ENCODE measurements around the gene MICALL2. TPM values are rescaled to one million over a fixed set of nuclear protein-coding genes. Genes with fewer than 3 reads are reported as not detected.

Gene MICALL2
- polyA plus RNA-seq, 1 experiment = 11.1 TPM

DNA sequence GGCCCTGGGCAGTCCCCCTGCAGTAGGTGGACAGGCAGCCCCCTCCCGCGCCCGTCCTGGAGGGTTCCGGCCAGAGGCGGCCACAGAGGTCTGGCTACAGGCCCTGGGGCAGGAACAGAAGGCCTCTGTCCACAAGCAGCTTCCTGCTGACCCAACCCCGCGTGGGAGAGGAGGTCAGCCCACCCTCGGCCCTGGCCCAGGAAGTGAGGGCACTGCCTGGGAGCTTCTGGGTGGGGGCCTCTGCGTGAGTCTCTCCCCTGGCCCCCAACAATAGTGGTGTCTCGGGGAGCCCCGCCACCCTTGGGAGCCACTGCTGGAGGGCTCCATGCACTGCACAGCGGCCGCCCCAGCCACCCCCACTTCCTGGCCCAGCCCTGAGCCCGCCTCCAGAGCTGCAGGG is 4.7 kb downstream of the MICALL2 start:
- DNase-seq (ENCODE audit: low read depth) = no peak
- ChIA-PET POLR2A (no interaction called here), CTCF (no interaction called here)
- Histone ChIP-seq H3K27me3 (ENCODE audit: control insufficient read depth, insufficient read depth, low read length) (no peaks in the 10 kb centered on the region), H3K36me3 (ENCODE audit: control insufficient read depth, insufficient read depth, low read length) (no peaks in the 10 kb centered on the region), H3K4me3 (ENCODE audit: low read depth, low read length) (no peak overlapping the region)
- TF ChIP-seq, protein P1, sequence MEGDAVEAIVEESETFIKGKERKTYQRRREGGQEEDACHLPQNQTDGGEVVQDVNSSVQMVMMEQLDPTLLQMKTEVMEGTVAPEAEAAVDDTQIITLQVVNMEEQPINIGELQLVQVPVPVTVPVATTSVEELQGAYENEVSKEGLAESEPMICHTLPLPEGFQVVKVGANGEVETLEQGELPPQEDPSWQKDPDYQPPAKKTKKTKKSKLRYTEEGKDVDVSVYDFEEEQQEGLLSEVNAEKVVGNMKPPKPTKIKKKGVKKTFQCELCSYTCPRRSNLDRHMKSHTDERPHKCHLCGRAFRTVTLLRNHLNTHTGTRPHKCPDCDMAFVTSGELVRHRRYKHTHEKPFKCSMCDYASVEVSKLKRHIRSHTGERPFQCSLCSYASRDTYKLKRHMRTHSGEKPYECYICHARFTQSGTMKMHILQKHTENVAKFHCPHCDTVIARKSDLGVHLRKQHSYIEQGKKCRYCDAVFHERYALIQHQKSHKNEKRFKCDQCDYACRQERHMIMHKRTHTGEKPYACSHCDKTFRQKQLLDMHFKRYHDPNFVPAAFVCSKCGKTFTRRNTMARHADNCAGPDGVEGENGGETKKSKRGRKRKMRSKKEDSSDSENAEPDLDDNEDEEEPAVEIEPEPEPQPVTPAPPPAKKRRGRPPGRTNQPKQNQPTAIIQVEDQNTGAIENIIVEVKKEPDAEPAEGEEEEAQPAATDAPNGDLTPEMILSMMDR (IDR thresholded peaks at IDR 0.05; ENCODE audit: insufficient read depth, low read depth, low read length) = no peak

DNA sequence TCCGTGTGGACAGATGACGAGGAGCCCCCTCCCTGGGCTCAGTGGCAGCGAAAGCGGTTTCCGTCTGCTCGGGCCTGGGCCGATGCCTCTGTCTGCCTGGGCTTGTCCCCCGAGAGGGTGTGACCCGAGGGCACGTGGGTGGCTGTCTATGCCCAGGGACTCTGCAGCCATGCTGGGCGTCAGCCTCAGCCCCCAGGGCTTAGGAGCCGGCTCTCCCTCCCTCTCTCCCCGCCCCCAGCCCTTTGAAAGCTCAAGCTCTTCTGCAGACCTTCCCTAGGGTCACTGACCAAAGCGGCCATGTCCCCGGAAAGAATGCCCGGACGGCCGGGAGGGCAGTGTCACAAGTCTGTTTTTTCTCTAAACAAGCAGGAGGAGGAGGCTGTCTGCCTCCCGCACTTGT is 7.1 kb downstream of the MICALL2 start:
- DNase-seq (ENCODE audit: low read depth) = no peak
- POLR2A ChIA-PET = no interaction called here
- TF ChIP-seq, protein P1 (IDR thresholded peaks at IDR 0.05; ENCODE audit: insufficient read depth, low read depth, low read length) = no peak
- H3K4me3 ChIP-seq (ENCODE audit: low read depth, low read length) = no peak overlapping the region
- no peaks in the 10 kb centered on the region for H3K27me3 ChIP-seq (ENCODE audit: control insufficient read depth, insufficient read depth, low read length)
- H3K36me3 ChIP-seq (ENCODE audit: control insufficient read depth, insufficient read depth, low read length) = no peaks in the 10 kb centered on the region
- CTCF ChIA-PET = interaction anchor here (1.9 kb wide), 1 partner anchor 19 kb away, joined by 10 read pairs; no protein-coding TSS in a partner anchor

DNA sequence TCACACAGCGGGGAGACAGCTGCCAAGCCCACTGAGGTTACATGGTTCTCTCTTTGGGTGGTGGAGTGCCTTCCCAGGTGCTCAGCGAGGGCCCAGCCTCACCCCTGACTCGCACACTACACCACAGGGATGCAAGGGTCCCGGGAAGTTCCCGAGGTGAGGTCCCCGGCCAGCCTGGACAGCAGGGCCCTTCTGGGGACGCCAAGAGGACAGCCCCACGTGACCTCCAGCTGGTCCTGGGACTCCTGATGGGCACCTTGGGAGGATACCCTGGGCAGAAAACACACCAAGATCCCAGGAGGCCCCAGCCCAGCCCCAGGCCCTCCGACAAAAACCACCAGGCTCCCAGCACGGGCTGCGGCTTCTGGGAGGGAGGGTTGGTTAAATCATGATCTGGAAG is 8.3 kb downstream of the MICALL2 start:
- H3K4me3 ChIP-seq (ENCODE audit: low read depth, low read length) = no peak overlapping the region
- CTCF ChIA-PET = interaction anchor here (1.9 kb wide), 1 partner anchor 18 kb away, joined by 10 read pairs; no protein-coding TSS in a partner anchor
- POLR2A ChIA-PET = no interaction called here
- no peaks in the 10 kb centered on the region for H3K27me3 ChIP-seq (ENCODE audit: control insufficient read depth, insufficient read depth, low read length)
- TF ChIP-seq, protein P1 (IDR thresholded peaks at IDR 0.05; ENCODE audit: insufficient read depth, low read depth, low read length) = no peak
- no peaks in the 10 kb centered on the region for H3K36me3 ChIP-seq (ENCODE audit: control insufficient read depth, insufficient read depth, low read length)
- DNase-seq (ENCODE audit: low read depth) = no peak

DNA sequence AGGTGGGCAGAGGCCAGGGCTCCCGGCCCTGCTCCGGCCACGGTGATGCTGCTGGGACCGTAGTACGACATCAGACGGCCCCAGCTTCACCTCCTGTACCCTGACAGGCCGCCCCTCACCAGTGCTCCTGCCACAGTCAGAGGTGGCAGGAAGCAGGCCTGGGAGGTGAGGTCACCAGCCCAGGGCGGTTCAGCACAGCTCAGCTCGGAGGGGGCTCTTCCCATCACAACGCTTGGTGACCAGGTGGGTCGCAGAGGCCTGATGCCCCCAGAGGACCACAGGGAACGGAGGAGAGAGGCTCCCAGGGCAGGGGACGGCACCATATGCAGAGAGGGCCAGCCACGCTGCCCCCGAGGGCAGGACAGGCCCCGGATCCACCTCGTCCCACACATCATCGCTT is 8.8 kb downstream of the MICALL2 start:
- no peaks in the 10 kb centered on the region for H3K36me3 ChIP-seq (ENCODE audit: control insufficient read depth, insufficient read depth, low read length)
- no peak for DNase-seq (ENCODE audit: low read depth)
- CTCF ChIA-PET = no interaction called here
- POLR2A ChIA-PET = no interaction called here
- no peak overlapping the region for H3K4me3 ChIP-seq (ENCODE audit: low read depth, low read length)
- H3K27me3 ChIP-seq (ENCODE audit: control insufficient read depth, insufficient read depth, low read length) = no peaks in the 10 kb centered on the region
- TF ChIP-seq, protein P1 (IDR thresholded peaks at IDR 0.05; ENCODE audit: insufficient read depth, low read depth, low read length) = no peak

DNA sequence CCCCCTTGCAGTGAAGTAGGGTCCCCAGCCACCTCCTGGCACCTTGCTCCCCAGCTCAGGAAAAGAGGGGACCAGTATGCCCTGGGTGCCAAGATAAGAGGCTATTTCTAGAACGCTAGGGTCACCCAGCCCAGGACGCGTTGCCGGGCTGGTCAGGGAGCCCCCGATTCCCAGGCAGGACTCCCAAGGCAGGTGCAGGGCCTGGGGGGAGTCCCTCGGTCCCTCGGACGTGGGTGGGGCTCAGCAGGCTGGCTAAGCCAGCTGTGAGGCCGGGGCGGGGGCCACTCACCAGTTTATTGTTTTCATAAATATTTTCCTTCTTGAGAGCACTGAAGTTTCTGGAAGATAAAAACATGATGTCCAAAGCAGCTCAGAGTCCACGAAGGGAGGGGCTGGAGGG is 9.3 kb downstream of the MICALL2 start:
- CTCF ChIA-PET = no interaction called here
- POLR2A ChIA-PET = no interaction called here
- H3K4me3 ChIP-seq (ENCODE audit: low read depth, low read length) = no peak overlapping the region
- no peaks in the 10 kb centered on the region for H3K27me3 ChIP-seq (ENCODE audit: control insufficient read depth, insufficient read depth, low read length)
- TF ChIP-seq, protein P1 (IDR thresholded peaks at IDR 0.05; ENCODE audit: insufficient read depth, low read depth, low read length) = no peak
- H3K36me3 ChIP-seq (ENCODE audit: control insufficient read depth, insufficient read depth, low read length) = no peaks in the 10 kb centered on the region
- no peak for DNase-seq (ENCODE audit: low read depth)
